ENCODE measurements around the gene POLR1H.

POLR1H gene

GRCh38 chr6:30062471-30063178 is 1.6 kb downstream of the POLR1H start:
- no peak for DNase-seq

DNA sequence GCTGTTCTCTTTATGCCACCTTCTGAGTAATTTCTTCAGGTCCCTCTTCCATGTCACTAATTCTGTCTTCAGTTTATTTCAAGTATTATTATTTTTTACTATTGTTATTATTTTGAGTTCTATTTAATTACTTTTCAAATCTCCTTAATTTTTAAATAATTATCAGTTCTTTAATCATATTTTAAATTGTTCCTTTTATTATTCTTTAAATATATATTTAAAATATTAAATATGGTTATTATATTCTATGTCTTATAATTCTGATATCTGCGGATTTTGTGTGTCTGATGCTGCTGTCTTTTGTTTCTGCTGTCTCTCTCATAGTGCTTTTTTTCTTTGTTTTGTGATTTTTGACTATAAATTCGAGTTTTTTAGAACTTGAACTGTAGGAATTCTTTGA is 2.2 kb downstream of the POLR1H start:
- no peak for DNase-seq

- DNase-seq, result no peak
Observed at GRCh38 chr6:30066082-30066481, 5.0 kb downstream of the POLR1H start.

- peak; percentile 99 for DNase-seq
Observed at GRCh38 chr6:30066577-30067459, 5.8 kb downstream of the POLR1H start, which contains the start of gene PPP1R11. TSS of gene PPP1R11 (plus strand) at chr6:30067198. CDS start at chr6:30067411, 213 bp downstream.

GRCh38 chr6:30067460-30068139 is 6.5 kb downstream of the POLR1H start:
- no peak for DNase-seq

DNA sequence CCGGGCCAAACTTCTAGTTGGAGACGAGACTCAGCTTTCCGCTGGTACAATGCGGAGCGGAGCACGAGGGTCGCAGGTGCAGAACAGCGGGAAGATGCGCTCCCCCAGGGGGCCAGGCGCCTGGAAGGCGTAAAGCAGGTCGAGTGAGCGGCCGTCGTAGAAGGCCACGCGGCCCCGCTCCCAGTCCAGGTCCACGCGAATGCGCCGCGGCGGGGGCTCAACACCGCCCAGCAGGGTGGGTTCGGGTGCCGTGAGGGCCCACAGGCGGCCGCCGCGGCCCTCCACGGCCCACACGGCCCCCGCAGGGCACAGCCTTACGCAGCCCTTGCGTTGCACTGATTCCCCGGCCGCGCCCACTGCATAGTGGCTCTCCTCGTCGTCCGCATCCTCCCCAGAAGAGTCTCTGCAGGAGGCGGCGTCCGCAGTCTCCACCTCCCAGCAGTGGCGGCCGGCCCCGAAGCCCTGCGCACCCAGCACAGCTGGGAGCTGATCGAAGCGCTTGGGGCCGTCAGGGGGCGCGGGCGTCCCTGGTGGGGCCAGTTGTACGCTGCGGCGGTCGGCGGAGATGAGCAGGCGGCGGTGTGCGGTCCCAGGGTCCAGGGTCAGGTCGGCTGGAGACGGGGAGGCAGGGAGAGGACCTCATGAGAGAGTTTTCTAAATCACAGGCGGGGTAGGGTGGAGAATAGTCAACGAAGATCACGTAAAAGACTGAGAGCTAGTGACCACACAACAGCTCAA is 10.2 kb downstream of the POLR1H start:
- peak; percentile 27 for DNase-seq

DNA sequence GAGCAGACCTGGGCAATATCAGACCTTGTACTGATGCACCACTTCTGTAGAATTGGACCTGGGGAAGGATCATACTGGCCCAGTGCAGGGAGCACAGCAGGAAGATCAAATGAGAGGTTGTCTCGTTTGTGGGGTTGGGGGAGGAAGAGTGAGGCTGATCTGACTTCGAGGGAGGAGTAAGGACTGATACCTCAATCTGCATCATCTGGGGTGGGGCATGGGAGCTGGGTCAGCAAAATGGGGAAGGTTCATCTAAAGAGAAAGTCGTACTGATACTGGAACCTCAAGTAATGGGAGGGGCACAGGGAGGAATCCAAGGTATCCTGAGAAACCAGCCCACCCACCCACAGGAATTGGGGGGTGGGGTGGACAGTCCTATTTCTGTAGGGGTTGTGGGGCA is 10.8 kb downstream of the POLR1H start:
- no peak for DNase-seq

DNA sequence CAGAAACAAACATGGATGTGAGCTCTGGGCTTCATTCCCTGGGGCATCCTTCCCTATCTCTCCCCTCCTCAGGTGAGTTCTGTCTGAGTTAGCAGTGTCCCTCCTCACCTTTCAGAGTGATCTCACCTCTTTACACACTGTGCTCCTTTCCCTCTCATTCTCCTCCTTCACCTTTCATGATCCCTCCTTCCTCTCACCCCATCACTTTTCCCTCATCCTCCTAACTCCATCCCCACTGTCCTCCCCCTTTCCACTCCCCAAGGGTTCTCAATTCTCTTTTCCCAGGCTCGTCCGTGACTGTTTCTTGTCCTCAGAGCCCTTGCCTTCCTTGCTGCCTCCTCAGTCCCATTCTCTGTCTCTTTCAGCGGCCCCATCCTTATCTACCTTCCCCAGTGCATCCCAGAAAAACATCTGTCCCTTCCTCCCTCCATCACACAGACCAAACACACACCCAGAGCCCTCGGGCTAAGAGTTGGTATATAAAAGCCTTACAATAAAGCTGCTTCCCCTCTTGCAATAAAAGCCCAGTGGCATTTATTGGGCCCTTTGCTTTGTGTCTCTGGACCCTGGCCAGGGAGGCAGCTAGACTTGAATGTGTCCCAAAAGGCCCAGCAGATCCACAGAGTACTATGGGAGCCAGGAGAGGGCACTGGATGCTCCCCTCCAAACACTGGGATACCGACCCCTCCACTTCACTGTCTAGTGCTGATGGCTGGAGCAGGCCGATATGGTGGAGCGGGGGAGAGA is 12.6 kb downstream of the POLR1H start:
- no peak for DNase-seq

GRCh38 chr6:30074331-30075093 is 13.4 kb downstream of the POLR1H start:
- DNase-seq, result no peak

GRCh38 chr6:30075094-30075789 is 14.2 kb downstream of the POLR1H start, which contains the start of gene RNF39:
TSS of gene RNF39 (minus strand) at chr6:30075769. CDS start at chr6:30075585, 184 bp downstream.
- no peak for DNase-seq

GRCh38 chr6:30075790-30076732 is 15.0 kb downstream of the POLR1H start:
- DNase-seq, result no peak

- no peak for DNase-seq
Observed at GRCh38 chr6:30077218-30077617, 16.2 kb downstream of the POLR1H start.

DNA sequence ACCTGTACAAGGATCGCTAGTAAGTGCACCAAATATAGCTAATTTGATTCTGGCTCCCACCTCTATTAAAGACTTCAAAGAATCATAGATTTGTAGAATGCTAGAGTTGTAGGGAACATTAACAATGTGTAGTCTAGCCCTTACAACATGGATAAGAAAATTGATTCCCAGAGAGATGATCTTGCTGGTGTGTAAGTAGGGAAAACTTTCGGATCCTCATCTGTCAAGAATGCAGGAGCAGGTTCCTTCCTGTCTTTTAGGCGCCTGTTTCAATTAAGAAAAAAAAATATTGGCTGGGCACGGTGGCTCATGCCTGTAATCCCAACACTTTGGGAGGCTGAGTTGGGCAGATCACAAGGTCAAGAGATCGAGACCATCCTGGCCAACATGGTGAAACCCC is 26.8 kb downstream of the POLR1H start:
- DNase-seq, result no peak

GRCh38 chr6:30091577-30092381 is 30.7 kb downstream of the POLR1H start:
- DNase-seq, result peak; percentile 82

- no peak for DNase-seq
Observed at GRCh38 chr6:30092852-30093543, 31.9 kb downstream of the POLR1H start.

DNA sequence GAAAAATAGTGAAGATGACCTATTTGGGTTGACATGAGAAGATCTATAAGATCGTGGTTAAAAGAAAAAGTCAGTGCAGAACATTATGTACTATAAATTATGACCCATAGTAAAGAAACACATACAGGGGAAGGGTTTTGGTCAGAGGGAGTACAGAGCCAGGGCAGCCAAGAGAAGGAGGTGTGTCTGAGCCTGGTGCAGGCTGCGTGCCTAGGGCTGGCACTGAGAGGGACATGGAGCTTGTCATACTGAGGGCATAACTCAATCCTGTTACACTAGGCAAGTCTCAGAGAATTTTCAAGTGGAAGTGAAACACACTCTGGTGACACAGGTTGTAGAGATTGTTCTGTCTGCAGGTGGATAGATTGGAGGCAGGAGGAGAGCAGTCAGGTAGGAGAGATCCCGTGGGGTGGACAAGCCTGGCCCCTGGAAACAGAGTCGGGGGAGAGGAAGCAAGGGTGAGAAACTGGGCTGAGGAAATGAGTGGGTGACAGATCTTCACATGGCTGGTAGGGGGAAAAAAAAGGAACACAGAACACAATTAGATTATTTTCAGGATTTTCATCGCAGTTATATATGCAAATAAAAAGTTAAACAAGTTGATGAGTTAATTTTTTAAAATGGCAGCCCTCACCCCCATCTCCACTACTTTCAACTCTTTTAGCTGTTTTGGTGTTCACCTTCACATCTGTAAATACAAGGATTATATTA is 33.0 kb downstream of the POLR1H start:
- DNase-seq, result no peak

GRCh38 chr6:30096829-30097228 is 35.8 kb downstream of the POLR1H start:
- DNase-seq, result no peak
